Colonic mucosa (tissue), 4 donors: Measurements from ENCODE around the gene MT1M. TPM values are rescaled to one million over a fixed set of nuclear protein-coding genes. Genes with fewer than 3 reads are reported as not detected.
"Not testable (repeated sequence)": the region's sequence is repeated elsewhere in the genome, so short reads cannot be mapped to it uniquely, and the experiment has no call there.

ENCODE experiments used
- DNase-seq: peaks from one replicate; pipeline ENCODE4 v3.0.0-alpha.2; 2020
- H3K27ac ChIP-seq: fragments of 200-600 bp; one replicate; pipeline ENCODE4 v1.8.0; 2021
- H3K27me3 ChIP-seq: fragments of 200-600 bp; one replicate; pipeline ENCODE4 v1.8.0; 2021
- H3K36me3 ChIP-seq: fragments of 200-600 bp; one replicate; pipeline ENCODE4 v1.8.0; 2021
- H3K4me1 ChIP-seq: fragments of 200-600 bp; one replicate; pipeline ENCODE4 v1.8.0; 2021; ENCODE audit warnings: mild to moderate bottlenecking
- H3K4me3 ChIP-seq: fragments of 200-600 bp; one replicate; pipeline ENCODE4 v1.8.0; 2021
- H3K9ac ChIP-seq, 2 donors: one replicate each; pipeline ENCODE4 v1.7.0; 2013; ENCODE audit warnings: control low read depth in 2 of 2, low read depth in 2 of 2, low read length in 2 of 2
- H3K9me3 ChIP-seq: fragments of 200-600 bp; one replicate; pipeline ENCODE4 v1.8.0; 2021
- intact Hi-C: fragments of 100-400 bp; cut with DNase I; formaldehyde crosslinking; loops from one replicate; pipeline ENCODE4 v1.14.1; 2022
- total RNA-seq, 2 donors: library from RNA; stranded (reverse); fragmentation: NEBNext Ultra II Directional in 1 of 2; extraction: Animal tissue kit (Norgen Biotek cat#: 25700) in 1 of 2; gene quantifications; one replicate each; pipeline ENCODE4 v1.2.1, GENCODE V29; 2021
- TF ChIP-seq, protein P1 (sequence below): fragments of 200-600 bp; IDR thresholded peaks from one replicate; pipeline ENCODE4 v1.8.0; 2022; ENCODE audit warnings: antibody characterized with exemption, mild to moderate bottlenecking
- donor health status: healthy.
- donor health status: DM: no; HTN: no; CAD: no.
- donor health status: DM: no; HTN: no; CAD: no.

MT1M gene
- total RNA-seq, 2 donors from 2014 or later: 19.0 to 21.2 TPM

DNA sequence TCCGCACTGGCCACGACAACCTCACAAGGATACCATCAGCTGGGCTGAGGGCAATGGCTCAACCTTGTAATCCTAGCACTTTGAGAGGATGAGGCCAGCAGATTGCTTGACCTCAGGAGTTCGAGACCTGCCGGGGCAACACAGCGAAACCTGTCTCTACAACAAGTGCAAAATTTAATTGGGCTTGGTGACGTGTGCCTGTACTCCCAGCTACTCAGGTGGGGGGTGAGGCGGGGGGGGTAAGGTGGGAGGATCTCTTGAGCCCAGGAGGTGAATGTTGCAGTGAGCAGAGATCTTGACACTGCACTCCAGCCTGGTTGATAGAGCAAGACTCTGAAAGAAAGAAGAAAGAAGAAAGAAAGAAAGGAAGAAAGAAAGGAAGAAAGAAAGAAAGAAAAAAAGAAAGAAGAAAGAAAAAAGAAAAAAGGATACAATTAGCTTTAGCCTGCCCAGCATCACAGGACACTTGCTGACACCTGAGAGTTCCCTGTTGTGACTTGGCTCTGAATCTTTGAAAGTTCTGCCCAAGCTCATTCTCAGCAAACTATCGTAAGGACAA lies 12.0 kb upstream of the MT1M start:
- H3K4me3 ChIP-seq: no peak overlapping the region
- no peak overlapping the region for H3K9ac ChIP-seq
- TF ChIP-seq, protein P1, sequence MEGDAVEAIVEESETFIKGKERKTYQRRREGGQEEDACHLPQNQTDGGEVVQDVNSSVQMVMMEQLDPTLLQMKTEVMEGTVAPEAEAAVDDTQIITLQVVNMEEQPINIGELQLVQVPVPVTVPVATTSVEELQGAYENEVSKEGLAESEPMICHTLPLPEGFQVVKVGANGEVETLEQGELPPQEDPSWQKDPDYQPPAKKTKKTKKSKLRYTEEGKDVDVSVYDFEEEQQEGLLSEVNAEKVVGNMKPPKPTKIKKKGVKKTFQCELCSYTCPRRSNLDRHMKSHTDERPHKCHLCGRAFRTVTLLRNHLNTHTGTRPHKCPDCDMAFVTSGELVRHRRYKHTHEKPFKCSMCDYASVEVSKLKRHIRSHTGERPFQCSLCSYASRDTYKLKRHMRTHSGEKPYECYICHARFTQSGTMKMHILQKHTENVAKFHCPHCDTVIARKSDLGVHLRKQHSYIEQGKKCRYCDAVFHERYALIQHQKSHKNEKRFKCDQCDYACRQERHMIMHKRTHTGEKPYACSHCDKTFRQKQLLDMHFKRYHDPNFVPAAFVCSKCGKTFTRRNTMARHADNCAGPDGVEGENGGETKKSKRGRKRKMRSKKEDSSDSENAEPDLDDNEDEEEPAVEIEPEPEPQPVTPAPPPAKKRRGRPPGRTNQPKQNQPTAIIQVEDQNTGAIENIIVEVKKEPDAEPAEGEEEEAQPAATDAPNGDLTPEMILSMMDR: no peak
- DNase-seq: no peak
- H3K9me3 ChIP-seq: no peaks in the 10 kb centered on the region
- H3K27ac ChIP-seq: no peak overlapping the region
- intact Hi-C loops: no loop called here
- H3K4me1 ChIP-seq: peaks cover 9% of the 10 kb centered on the region
- H3K36me3 ChIP-seq: no peaks in the 10 kb centered on the region
- H3K27me3 ChIP-seq: no peaks in the 10 kb centered on the region

DNA sequence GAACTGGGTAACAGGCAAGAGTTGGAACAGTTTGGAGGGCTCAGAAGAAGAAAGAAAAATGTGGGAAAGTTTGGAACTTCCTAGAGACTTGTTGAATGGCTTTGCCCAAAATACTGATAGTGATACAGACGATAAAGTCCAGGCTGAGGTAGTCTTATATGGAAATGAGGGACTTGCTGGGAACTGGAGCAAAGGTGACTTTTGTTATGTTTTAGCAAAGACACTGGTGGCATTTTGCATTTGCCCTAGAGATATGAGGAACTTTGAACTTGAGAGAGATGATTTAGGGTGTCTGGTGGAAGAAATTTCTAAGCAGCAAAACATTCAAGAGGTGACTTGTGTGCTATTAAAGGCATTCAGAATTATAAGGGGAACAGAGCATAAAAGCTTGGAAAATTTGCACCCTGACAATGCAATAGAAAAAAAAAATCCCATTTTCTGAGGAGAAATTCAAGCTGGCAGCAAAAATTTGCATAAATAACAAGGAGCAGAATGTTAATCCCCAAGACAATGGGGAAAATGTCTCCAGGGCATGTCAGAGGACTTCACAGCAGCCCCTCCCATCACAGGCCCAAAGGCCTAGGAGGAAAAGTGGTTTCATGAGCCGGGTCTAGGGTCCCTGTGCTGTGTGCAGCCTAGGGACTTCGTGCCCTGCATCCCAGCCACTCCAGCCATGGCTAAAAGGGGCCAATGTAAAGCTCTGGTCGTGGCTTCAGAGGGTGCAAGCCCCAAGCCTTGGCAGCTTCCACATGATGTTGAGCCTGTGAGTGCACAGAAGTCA lies 10.6 kb upstream of the MT1M start:
- H3K9ac ChIP-seq, H3K4me3 ChIP-seq, H3K27me3 ChIP-seq, H3K36me3 ChIP-seq, DNase-seq, intact Hi-C loops, H3K9me3 ChIP-seq, H3K4me1 ChIP-seq, H3K27ac ChIP-seq: not testable (repeated sequence)

DNA sequence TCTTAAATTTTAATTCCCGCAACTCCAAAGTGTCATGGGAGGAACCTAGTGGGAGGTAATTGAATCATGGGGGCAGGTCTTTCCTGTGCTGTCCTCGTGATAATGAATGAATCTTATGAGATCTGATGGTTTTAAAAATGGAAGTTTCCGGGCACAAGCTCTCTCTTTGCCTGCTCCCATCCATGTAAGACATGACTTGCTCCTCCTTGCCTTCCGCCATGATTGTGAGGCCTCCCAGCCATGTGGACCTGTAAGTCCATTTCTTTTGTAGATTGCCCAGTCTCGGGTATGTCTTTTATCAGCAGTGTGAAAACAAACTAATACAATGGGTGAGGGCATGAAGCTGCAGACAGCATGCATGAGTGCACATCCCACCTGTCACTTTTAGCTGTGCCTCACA lies 9.3 kb upstream of the MT1M start:
- H3K4me1 ChIP-seq, intact Hi-C loops, H3K27ac ChIP-seq: not testable (repeated sequence)

DNA sequence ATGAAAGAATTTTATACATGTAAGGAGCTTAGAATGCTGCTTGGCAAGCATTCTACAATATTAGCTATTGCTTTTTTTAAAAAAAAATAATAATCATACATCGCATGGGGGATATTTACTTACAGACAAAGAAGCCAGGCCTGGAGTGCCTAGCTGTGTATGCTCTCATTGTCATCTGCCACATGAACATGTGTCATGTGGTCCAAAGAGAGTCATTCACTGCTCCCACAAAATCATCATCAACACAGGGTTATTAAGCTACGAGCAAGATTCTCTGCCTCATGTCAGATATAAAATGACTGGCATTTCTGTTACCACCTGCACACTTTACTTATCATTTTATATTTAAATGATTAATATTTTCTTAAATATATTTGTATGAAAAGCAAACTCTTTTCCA lies 8.8 kb upstream of the MT1M start:
- Histone ChIP-seq H3K36me3 (no peaks in the 10 kb centered on the region), H3K4me1 (peaks cover 3% of the 10 kb centered on the region), H3K27me3 (no peaks in the 10 kb centered on the region), H3K9ac (no peak overlapping the region), H3K9me3 (no peaks in the 10 kb centered on the region), H3K27ac (no peak overlapping the region), H3K4me3 (no peak overlapping the region)
- TF ChIP-seq, protein P1: no peak
- intact Hi-C loops: no loop called here
- DNase-seq: no peak

More for the DNA sequence above, 9.3 kb upstream of the MT1M start:
- H3K36me3 ChIP-seq, H3K27me3 ChIP-seq, H3K4me3 ChIP-seq, H3K9me3 ChIP-seq, H3K9ac ChIP-seq, DNase-seq: not testable (repeated sequence)

DNA sequence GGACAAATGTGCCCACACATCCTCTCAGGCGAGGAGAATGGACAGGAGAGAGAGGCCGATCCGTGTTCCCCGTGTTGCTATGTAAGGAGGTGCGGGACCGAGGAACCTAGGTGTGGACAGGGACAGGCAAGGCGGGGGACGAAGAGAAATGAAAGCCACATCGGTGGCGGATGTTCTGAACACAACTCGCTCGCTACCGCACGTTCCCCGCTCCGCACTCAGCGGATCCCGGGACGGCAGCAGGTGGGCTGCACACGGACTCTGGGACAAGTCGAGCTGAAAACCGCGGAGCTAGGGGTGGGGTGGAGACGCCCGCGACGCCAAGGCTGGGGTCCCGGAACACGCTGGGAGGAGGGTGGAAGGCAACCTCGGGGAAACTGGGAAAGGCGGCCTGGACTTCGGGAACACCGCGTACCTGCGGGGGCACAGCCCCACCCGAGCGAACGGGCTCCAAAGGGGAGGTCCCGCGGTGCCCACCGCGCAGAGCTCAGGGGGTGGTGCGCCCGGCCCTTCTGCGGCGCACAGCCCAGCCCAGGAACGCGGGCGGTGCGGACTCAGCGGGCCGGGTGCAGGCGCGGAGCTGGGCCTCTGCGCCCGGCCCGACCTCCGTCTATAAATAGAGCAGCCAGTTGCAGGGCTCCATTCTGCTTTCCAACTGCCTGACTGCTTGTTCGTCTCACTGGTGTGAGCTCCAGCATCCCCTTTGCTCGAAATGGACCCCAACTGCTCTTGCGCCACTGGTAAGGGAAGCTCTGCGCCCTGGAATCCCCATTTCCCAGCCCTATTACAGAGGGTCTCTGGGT lies 7.1 kb upstream of the MT1M start, which contains the start of gene MT1E:
TSS of gene MT1E (plus strand) at position 642 of the 803 bp plus-strand sequence. CDS start at position 713, 71 bp downstream.
- Histone ChIP-seq H3K9ac (peak within 1 kb of the TSS; percentile 89 to 100), H3K36me3 (no peaks in the 10 kb centered on the region), H3K9me3 (no peaks in the 10 kb centered on the region), H3K27me3 (no peaks in the 10 kb centered on the region), H3K27ac (peak within 1 kb of the TSS; percentile 86), H3K4me1 (peaks cover 3% of the 10 kb centered on the region), H3K4me3 (peak within 1 kb of the TSS; percentile 79)
- DNase-seq: peak; percentile 76
- TF ChIP-seq, protein P1: no peak
- intact Hi-C loops: no loop called here

DNA sequence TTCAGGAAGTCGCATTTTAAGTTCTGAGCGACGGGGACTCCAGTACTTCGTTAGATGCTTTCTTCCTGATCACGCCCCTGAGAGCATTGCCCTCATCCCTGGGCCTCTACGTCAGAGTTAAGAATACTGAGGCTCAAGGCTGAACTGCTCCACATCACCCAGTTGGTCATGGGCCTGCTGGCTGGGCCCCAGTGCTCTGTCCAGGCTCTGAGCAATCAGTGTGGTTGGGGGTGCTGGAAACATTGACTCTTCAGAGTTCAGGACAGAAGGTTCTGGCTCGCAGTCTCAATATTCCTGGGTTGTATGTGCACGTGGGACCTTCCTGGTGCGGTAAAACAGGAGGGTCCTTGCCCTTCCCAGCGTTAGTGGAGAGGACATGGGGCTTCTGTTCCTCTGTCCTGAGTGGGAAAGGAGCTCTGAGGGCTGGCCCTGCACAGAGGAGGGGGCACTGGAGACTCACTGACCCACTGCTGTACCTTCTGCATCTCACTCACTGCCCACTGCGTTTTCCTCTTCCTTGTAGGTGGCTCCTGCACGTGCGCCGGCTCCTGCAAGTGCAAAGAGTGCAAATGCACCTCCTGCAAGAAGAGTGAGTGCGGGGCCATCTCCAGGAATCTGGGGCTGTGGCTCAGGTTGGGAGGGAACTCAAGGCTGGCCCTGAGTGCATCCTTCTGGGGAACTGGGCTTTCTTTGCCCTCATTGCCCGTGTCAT lies 6.4 kb upstream of the MT1M start:
- Histone ChIP-seq H3K9me3 (no peaks in the 10 kb centered on the region), H3K4me1 (peaks cover 3% of the 10 kb centered on the region), H3K9ac (peak overlapping the region; percentile 89 to 100), H3K27ac (peak overlapping the region; percentile 86), H3K4me3 (peak overlapping the region; percentile 79), H3K36me3 (no peaks in the 10 kb centered on the region), H3K27me3 (no peaks in the 10 kb centered on the region)
- TF ChIP-seq, protein P1: no peak
- intact Hi-C loops: no loop called here
- DNase-seq: peak; percentile 66
